Stimulated activated CD8-positive, alpha-beta memory T cell treated with anti-CD3 and anti-CD28 coated beads, Interleukin-7, amount 100 ng/mL, for 24 hours (primary cell): ENCODE results near the gene TTLL9.
"Not testable (repeated sequence)": the region's sequence is repeated elsewhere in the genome, so short reads cannot be mapped to it uniquely, and the experiment has no call there.

Experiments used
- DNase-seq: peaks from one replicate; pipeline ENCODE4 v3.0.0-alpha.2; 2020; ENCODE audit warnings: low read depth

Gene TTLL9

GRCh38 chr20:31869942-31870725 lies at the start of gene TTLL9, which contains the start of gene DUSP15:
TSS of gene TTLL9 (plus strand) at chr20:31870634. CDS start at chr20:31871127, 493 bp downstream.
TSS of gene DUSP15 (minus strand) at chr20:31870527. CDS start at chr20:31870337, 190 bp downstream.
- DNase-seq, result no peak

- DNase-seq, result no peak
Observed at GRCh38 chr20:31821427-31821826, 49.0 kb upstream of the TTLL9 start.

GRCh38 chr20:31822421-31823330 lies 47.8 kb upstream of the TTLL9 start:
- DNase-seq, result peak; percentile 55

DNA sequence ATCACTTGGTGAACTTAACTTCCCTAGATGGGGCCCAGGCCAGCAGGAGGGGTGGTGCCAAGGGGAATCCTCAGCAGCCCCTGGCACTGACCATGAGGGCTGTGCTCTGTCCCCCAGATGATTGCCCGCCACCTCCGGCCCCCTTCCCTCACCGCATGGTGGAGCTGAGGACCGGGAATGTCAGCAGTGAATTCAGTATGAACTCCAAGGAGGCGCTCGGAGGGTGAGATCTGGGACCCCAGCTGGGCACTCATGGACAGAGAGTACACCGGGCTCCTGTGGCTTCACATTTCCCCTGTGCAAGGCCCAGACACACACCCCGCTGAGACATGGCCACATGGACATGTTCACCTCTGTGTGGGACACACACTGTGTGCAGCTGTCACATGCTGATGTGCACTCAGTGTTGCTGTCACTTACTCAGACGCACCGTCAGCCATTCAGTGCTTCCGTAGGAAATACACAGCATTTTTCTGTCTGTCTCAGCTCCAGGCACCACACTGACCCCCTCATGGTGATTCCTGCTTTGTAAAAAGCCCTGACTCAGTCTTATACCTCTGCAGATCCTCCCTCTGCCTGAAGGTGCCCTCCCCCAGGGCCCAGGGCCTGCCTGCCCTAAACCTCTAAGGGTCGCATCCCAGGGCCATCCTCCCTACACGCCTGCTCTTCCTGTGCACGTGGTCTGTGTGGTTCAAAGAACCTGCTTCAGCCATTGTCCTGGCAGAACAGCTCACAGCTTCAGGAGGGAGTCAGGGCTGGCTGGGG lies 46.9 kb upstream of the TTLL9 start:
- DNase-seq, result no peak

GRCh38 chr20:31824125-31824485 lies 46.3 kb upstream of the TTLL9 start:
- DNase-seq, result no peak

DNA sequence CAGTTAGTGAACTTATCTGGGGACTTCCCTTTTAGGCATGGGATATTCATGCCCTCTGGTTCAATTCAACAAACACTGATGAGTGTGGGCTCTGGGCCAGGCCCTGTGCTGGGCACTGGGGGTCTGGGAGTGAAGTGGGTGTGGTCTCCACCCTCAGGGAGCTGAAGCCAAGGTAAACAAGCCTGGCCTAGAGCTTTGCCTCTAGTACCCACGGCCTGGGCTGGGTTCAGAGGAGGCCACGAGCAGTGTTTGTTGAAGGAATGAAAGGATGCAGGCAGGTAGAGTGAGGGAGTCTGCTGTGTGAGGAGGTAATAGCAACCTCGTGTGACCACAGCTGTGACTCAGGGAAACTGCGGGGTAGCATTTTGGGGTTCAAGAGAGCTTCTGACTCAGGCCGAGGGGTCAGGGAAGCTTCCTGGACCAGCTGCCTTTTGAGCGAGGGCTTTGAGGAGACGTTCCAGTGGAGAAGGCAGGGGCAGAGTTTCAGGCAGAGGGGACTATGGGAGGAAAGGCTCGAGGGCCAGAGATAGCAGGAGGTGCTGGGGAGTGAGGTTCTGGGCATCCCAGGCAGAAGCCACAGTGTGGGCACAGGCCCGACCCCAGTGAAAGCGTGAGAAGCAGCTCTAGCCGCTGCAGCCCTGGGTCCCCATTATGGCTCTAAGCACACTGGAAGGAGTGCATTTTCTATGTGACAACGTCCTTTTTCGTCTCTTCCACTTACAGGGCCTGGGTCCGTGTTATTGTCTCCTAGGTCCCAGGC lies 45.7 kb upstream of the TTLL9 start:
- no peak for DNase-seq

GRCh38 chr20:31826074-31826473 lies 44.4 kb upstream of the TTLL9 start:
- DNase-seq, result no peak

- no peak for DNase-seq
Observed at GRCh38 chr20:31827059-31827458, 43.4 kb upstream of the TTLL9 start.

DNA sequence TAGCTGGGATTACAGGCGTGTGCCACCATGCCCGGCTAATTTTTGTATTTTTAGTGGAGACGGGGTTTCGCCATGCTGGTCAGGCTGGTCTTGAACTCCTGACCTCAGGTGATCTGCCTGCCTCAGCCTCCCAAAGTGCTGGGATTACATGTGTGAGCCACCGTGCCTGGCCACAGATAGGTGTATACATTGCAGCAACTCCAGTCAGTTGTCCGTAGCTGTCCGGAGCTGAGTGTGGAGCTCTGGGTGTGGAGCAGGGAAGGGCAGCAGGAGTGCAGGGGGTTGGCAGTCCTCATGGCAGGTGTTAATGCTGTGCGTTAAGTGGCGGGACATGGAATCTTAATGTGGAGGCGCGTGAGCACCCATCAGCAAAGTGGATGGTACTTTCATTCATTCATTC lies 42.4 kb upstream of the TTLL9 start:
- DNase-seq, result not testable (repeated sequence)

- no peak for DNase-seq
Observed at GRCh38 chr20:31829731-31830130, 40.7 kb upstream of the TTLL9 start.

GRCh38 chr20:31830406-31830981 lies 39.9 kb upstream of the TTLL9 start:
- DNase-seq, result no peak

- no peak for DNase-seq
Observed at GRCh38 chr20:31831211-31831610, 39.2 kb upstream of the TTLL9 start.

DNA sequence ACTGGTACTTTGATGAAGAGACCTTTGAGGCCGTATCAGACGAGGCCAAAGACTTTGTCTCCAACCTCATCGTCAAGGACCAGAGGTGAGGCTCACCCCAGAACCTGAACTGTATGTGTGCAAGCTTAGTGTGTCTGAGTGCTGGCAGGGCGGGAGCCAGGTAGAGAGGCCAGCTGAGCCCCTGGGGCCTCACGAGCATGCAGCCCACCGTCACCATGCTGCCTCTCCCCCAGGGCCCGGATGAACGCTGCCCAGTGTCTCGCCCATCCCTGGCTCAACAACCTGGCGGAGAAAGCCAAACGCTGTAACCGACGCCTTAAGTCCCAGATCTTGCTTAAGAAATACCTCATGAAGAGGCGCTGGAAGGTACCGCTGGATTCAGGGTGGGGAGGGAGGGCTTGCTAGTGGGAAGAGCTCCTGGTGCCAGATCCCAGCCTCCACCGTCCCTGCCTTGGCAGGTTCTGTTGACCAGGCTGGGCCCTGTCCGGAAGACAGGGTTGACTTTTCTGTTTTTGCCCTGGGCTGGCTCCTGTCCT lies 38.6 kb upstream of the TTLL9 start:
- no peak for DNase-seq

DNA sequence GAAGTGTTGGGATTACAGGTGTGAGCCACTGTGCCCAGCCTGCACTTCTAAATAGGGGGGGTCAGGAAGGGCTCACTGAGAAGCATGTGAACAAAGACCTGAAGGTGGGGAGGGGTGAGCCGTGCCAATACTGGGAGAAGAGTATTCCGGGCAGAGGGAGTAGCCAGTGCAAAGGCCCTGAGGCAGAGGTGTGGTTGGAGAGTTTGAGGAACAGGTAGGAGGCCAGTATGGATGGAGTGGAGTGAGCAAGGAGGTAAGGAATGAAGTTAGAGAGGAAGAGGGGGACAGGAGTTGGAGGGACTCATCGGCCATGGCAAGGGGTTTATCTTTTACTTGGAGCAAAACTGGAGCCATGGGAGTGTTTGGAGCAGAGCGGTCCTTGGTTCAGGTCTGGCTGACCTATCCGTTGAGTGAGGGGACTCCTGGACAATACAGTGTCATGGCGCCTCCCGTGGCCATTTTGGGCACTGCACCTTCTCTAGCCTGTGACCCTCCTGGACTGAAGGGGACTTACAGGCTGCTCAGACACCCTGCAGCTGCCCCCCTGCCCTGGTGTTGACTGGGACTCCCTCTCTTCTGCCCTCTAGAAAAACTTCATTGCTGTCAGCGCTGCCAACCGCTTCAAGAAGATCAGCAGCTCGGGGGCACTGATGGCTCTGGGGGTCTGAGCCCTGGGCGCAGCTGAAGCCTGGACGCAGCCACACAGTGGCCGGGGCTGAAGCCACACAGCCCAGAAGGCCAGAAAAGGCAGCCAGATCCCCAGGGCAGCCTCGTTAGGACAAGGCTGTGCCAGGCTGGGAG lies 37.1 kb upstream of the TTLL9 start:
- DNase-seq, result peak; percentile 48

DNA sequence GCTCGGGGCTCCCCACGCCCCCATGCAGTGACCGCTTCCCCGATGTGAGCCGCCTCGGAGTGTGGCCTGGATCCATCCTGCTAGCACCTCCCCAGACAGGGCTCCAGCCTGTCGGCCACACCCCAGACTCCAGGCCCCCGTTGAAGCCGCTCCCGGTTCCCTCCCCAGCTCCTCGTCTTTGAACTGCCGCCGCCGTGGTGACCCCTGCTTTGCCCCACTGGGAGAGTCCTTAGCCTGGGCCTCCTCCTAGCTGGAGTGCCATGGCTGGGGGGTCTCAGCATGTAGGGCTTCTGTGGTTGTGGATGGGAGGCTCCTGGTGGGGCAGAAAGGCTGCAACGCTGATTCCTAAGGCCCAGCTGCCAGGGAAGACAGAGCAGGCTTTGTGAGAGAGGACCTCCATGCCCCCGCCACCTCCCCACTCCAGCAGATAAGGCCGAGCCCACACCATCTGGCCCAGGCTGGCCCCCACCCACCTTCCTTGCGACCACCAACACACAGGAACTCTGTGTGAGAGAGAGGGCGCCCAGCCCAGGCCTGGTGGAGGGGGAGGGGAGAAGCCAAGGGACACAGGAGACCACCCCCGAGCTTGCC lies 36.4 kb upstream of the TTLL9 start:
- no peak for DNase-seq

GRCh38 chr20:31835554-31835953 lies 34.9 kb upstream of the TTLL9 start:
- DNase-seq, result no peak

- DNase-seq, result no peak
Observed at GRCh38 chr20:31835977-31836852, 34.2 kb upstream of the TTLL9 start.

DNA sequence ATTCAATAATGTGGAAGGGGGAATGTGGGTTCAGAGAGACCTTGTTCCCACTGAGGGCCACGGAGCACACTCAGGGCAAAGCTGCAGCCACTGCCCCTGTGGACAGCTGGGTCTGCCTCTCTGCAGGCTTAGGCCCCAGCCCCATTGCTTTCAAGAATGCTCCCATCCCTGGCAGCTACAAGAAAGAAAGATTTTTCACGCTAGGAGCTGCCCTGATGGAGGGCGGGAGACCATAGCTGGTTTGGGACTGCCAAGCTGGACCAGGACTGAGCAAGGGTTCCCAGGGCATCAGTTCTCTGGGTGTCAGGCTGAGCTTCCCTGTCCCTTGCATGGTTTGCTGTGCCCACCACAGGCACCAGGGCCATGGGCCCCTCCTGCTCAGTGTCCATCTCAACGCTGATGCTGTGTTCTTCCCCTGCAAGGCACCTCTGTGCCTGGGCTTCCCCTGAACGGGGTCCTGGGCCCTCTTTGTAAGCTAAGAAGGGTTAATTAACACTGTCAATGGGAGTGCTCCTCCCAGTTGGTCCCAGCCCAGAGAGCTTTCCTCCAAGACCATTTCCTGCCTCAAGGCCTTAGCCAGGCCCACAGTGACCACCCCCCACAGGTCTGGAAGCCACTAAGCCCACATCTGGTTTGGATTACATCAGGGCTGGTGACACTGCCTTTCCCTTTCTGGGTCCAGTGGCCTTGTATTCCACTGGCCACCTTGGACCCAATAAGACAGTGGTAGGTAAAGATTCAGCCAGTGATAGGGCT lies 33.4 kb upstream of the TTLL9 start:
- DNase-seq, result no peak
